Measurements from ENCODE around the gene MRPL32.

The MRPL32 gene

GRCh38 chr7:42913591-42913990 is 18.6 kb upstream of the MRPL32 start:
- Histone ChIP-seq H3K4me1 (ENCODE audit: insufficient read depth, low read length, severe bottlenecking) (peaks cover 17% of the 10 kb centered on the region), H3K36me3 (ENCODE audit: insufficient read depth, low read length) (peaks cover 44% of the 10 kb centered on the region)

GRCh38 chr7:42914009-42914408 is 18.2 kb upstream of the MRPL32 start:
- Histone ChIP-seq H3K9me3 (ENCODE audit: low read length) (no peaks in the 10 kb centered on the region), H3K4me3 (ENCODE audit: low read depth, low read length, poor library complexity, severe bottlenecking) (no peak overlapping the region), H3F3A (ENCODE audit: insufficient read depth, low read length) (peaks cover 12% of the 10 kb centered on the region; the same call in 1 of the 2 replicates), H3K9ac (ENCODE audit: low read length) (no peak overlapping the region), H2AFZ (ENCODE audit: low read length) (no peak overlapping the region), H3K4me1 (ENCODE audit: insufficient read depth, low read length, severe bottlenecking) (peaks cover 17% of the 10 kb centered on the region), H3K79me2 (ENCODE audit: insufficient read depth, low read length) (no peaks in the 10 kb centered on the region), H3K4me2 (ENCODE audit: low read length) (no peak overlapping the region), H4K20me1 (ENCODE audit: insufficient read depth, low read length) (no peaks in the 10 kb centered on the region), H3K9me2 (ENCODE audit: low read depth, low read length) (no peaks in the 10 kb centered on the region), H3K27ac (ENCODE audit: low read depth, low read length, poor library complexity, severe bottlenecking) (no peak overlapping the region), H3K36me3 (ENCODE audit: insufficient read depth, low read length) (peaks cover 47% of the 10 kb centered on the region), H3K27me3 (ENCODE audit: insufficient read depth, low read length) (no peaks in the 10 kb centered on the region)
- TF ChIP-seq CTCF (IDR thresholded peaks at IDR 0.05; ENCODE audit: low read length), result no peak
- TF ChIP-seq EZH2 (IDR thresholded peaks at IDR 0.05; ENCODE audit: borderline replicate concordance, low read length), result no peak

More at GRCh38 chr7:42913591-42913990, 18.6 kb upstream of the MRPL32 start:
- no peaks in the 10 kb centered on the region for H4K20me1 ChIP-seq (ENCODE audit: insufficient read depth, low read length)
- no peak overlapping the region for H3K4me3 ChIP-seq (ENCODE audit: low read depth, low read length, poor library complexity, severe bottlenecking)
- H3K27ac ChIP-seq (ENCODE audit: low read depth, low read length, poor library complexity, severe bottlenecking), result no peak overlapping the region
- H3F3A ChIP-seq (ENCODE audit: insufficient read depth, low read length), result peaks cover 12% of the 10 kb centered on the region; the same call in 1 of the 2 replicates
- H3K9me2 ChIP-seq (ENCODE audit: low read depth, low read length), result no peaks in the 10 kb centered on the region
- no peaks in the 10 kb centered on the region for H3K9me3 ChIP-seq (ENCODE audit: low read length)
- no peaks in the 10 kb centered on the region for H3K79me2 ChIP-seq (ENCODE audit: insufficient read depth, low read length)
- no peaks in the 10 kb centered on the region for H3K27me3 ChIP-seq (ENCODE audit: insufficient read depth, low read length)
- H3K4me2 ChIP-seq (ENCODE audit: low read length), result no peak overlapping the region
- H3K9ac ChIP-seq (ENCODE audit: low read length), result no peak overlapping the region
- H2AFZ ChIP-seq (ENCODE audit: low read length), result no peak overlapping the region
- TF ChIP-seq EZH2 (IDR thresholded peaks at IDR 0.05; ENCODE audit: borderline replicate concordance, low read length) (no peak), CTCF (IDR thresholded peaks at IDR 0.05; ENCODE audit: low read length) (no peak)

GRCh38 chr7:42914421-42915045 is 17.6 kb upstream of the MRPL32 start:
- H3K79me2 ChIP-seq (ENCODE audit: insufficient read depth, low read length), result no peaks in the 10 kb centered on the region
- TF ChIP-seq EZH2 (IDR thresholded peaks at IDR 0.05; ENCODE audit: borderline replicate concordance, low read length) (no peak), CTCF (IDR thresholded peaks at IDR 0.05; ENCODE audit: low read length) (no peak)
- no peaks in the 10 kb centered on the region for H4K20me1 ChIP-seq (ENCODE audit: insufficient read depth, low read length)
- peaks cover 17% of the 10 kb centered on the region for H3K4me1 ChIP-seq (ENCODE audit: insufficient read depth, low read length, severe bottlenecking)
- H3K36me3 ChIP-seq (ENCODE audit: insufficient read depth, low read length), result peaks cover 52% of the 10 kb centered on the region
- H3F3A ChIP-seq (ENCODE audit: insufficient read depth, low read length), result peaks cover 12% of the 10 kb centered on the region; the same call in 1 of the 2 replicates
- H3K27ac ChIP-seq (ENCODE audit: low read depth, low read length, poor library complexity, severe bottlenecking), result no peak overlapping the region
- H2AFZ ChIP-seq (ENCODE audit: low read length), result no peak overlapping the region
- no peak overlapping the region for H3K4me3 ChIP-seq (ENCODE audit: low read depth, low read length, poor library complexity, severe bottlenecking)
- H3K4me2 ChIP-seq (ENCODE audit: low read length), result no peak overlapping the region
- H3K27me3 ChIP-seq (ENCODE audit: insufficient read depth, low read length), result no peaks in the 10 kb centered on the region
- H3K9me2 ChIP-seq (ENCODE audit: low read depth, low read length), result no peaks in the 10 kb centered on the region
- no peaks in the 10 kb centered on the region for H3K9me3 ChIP-seq (ENCODE audit: low read length)
- H3K9ac ChIP-seq (ENCODE audit: low read length), result no peak overlapping the region
